ENCODE results near the gene TSR3.

TSR3 gene

DNA sequence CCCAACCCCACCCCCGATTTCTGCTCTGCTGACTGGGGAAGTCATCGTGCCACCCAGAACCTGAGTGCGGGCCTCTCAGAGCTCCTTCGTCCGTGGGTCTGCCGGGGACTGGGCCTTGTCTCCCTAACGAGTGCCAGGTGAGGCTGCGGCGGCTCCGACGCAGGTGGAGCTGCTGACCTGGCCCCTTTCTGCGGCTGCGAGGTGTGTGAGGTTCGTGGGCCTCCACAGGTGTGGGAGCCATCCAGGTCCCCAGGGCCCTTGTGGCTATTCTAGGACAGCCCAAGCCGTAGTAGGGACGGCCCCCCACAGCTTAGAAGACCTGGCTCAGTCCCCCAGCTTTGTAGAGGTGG is 39.2 kb downstream of the TSR3 start:
- H3K4me3 ChIP-seq (ENCODE audit: control insufficient read depth, low read depth, low read length), result no peak overlapping the region
- no peak for DNase-seq (ENCODE audit: low read depth)
- TF ChIP-seq, protein P1, sequence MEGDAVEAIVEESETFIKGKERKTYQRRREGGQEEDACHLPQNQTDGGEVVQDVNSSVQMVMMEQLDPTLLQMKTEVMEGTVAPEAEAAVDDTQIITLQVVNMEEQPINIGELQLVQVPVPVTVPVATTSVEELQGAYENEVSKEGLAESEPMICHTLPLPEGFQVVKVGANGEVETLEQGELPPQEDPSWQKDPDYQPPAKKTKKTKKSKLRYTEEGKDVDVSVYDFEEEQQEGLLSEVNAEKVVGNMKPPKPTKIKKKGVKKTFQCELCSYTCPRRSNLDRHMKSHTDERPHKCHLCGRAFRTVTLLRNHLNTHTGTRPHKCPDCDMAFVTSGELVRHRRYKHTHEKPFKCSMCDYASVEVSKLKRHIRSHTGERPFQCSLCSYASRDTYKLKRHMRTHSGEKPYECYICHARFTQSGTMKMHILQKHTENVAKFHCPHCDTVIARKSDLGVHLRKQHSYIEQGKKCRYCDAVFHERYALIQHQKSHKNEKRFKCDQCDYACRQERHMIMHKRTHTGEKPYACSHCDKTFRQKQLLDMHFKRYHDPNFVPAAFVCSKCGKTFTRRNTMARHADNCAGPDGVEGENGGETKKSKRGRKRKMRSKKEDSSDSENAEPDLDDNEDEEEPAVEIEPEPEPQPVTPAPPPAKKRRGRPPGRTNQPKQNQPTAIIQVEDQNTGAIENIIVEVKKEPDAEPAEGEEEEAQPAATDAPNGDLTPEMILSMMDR (IDR thresholded peaks at IDR 0.05; ENCODE audit: control insufficient read depth, insufficient read depth, low read depth, low read length, missing control alignments), result no peak

DNA sequence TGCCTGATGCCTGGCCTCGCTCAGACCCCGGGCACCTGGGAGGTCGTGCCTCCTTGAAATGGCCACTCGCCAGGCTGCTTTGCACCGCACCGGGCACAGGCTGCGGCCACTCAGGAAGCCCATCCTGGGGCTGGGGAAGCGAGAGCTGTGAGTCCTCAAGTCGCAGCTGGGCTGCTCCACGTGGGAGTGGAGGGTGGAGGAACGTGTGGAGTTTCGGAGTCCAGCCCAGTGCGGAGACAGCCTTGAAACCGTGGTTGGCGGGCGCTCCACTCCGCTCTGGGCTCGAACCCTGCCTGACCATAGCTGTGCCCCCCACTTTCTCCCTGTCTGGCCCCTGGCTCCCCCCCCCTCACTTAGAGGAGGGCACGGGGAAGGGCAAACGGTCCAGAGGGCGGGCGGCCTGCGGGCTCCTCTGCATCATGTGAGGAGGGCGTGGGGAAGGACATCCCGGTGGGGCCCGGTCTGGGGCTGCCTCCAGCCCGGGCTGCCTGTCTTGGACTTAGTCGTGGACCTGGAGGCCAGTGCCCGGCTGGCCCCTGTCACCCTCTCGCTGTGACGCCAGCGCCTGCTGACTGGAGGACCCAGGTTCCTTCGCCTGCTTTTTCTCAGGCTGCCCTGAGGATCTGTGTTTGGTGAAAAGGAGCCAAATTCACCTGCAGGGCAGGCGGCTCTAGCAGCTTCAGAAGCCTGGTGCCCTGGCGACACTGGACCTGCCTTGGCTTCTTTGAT is 39.8 kb downstream of the TSR3 start:
- DNase-seq (ENCODE audit: low read depth), result no peak
- TF ChIP-seq, protein P1 (IDR thresholded peaks at IDR 0.05; ENCODE audit: control insufficient read depth, insufficient read depth, low read depth, low read length, missing control alignments), result no peak
- H3K4me3 ChIP-seq (ENCODE audit: control insufficient read depth, low read depth, low read length), result peak overlapping the region; percentile 65

DNA sequence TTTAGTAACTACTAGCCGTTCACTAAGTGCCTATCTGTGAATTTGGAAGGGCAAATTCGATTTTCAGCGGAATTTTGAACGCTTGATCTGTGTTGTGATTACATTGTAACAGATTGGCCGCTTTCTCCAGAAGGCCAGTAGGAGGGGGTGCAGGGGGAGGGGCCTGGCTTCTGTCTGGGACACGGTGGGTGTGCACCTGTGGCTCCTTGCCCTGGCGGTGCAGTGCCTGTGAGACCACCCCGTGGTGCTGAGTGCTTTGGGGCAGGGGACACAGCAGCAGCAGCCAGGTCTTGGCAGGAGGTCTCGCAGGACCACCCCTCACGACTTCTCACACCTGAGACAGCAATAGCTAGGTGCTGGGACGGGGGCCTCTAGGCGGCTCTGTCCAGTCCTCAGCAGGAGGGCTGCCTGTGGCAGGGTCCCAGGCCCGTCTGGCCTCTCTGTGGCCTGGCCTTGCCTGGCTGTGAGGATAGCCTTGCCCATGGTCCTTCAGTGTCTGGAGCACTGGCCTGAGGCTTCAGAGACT is 40.4 kb downstream of the TSR3 start:
- no peak for DNase-seq (ENCODE audit: low read depth)
- H3K4me3 ChIP-seq (ENCODE audit: control insufficient read depth, low read depth, low read length), result peak overlapping the region; percentile 65
- TF ChIP-seq, protein P1 (IDR thresholded peaks at IDR 0.05; ENCODE audit: control insufficient read depth, insufficient read depth, low read depth, low read length, missing control alignments), result no peak

DNA sequence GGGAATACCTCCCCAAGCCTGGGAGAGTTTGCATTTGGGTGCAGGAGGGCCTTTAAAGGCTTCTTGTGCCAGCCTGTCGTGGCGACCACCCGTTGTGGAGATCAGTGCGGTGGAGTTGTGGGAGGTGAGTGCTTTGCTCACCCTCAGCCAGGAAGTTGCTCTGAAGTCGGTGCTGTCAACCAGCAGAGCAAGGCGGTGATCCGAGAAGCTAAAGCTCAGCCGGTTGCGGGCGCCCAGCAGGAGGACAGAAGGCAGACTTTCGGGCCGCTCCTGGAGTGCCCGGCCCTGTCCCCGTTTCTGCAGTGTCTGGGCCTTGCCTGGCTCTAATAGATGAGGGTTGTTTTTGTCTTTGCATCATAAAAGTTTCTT is 40.9 kb downstream of the TSR3 start:
- peak overlapping the region; percentile 65 for H3K4me3 ChIP-seq (ENCODE audit: control insufficient read depth, low read depth, low read length)
- TF ChIP-seq, protein P1 (IDR thresholded peaks at IDR 0.05; ENCODE audit: control insufficient read depth, insufficient read depth, low read depth, low read length, missing control alignments), result no peak
- no peak for DNase-seq (ENCODE audit: low read depth)

DNA sequence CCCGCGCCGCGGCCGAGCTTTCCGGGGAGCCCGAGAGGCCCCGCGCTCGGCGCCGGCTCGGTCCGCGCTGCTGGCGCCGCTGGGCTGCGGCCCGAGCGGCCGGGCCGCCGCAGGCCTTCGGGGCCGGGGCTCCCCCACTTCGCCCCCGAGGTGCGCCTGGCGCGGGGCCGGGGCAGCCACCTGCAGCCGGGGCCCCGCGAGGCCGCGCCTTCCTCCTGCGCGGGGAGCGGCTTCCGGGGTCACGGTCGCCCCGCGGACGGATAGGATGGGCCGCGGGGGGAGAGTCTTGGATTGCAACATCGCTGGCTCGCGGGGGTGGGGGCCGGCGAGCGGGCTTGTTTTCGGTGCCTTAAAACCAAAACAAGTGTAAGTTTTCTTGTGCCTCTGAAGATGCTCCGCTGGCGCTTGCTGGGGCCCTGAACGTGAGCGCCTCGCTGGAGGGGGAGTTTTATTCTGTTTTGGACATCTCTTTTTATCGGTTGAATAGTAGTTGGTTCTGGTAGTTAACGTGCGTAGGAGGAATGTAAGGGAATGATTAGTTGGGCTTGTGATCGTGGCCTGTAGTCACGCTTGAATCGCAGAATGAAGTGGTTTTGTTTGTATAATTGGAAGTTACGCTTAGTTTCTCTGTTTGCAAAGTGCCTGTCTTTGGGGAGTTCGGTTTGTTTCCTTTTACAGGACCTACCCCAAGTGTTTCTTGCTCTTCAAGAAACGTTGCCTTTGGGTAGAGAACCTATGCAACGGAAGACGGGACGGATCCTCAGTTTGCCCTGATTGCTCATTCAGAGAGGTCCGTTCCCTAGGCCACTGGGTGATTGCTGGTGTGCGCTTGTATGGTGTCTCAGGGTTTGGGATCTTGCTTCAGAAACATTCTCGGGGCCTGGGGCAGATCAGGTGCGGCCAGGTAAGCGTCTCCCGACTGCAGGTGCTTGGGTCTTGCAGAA is 41.5 kb downstream of the TSR3 start:
- DNase-seq (ENCODE audit: low read depth), result no peak
- H3K4me3 ChIP-seq (ENCODE audit: control insufficient read depth, low read depth, low read length), result peak overlapping the region; percentile 65
- TF ChIP-seq, protein P1 (IDR thresholded peaks at IDR 0.05; ENCODE audit: control insufficient read depth, insufficient read depth, low read depth, low read length, missing control alignments), result no peak

DNA sequence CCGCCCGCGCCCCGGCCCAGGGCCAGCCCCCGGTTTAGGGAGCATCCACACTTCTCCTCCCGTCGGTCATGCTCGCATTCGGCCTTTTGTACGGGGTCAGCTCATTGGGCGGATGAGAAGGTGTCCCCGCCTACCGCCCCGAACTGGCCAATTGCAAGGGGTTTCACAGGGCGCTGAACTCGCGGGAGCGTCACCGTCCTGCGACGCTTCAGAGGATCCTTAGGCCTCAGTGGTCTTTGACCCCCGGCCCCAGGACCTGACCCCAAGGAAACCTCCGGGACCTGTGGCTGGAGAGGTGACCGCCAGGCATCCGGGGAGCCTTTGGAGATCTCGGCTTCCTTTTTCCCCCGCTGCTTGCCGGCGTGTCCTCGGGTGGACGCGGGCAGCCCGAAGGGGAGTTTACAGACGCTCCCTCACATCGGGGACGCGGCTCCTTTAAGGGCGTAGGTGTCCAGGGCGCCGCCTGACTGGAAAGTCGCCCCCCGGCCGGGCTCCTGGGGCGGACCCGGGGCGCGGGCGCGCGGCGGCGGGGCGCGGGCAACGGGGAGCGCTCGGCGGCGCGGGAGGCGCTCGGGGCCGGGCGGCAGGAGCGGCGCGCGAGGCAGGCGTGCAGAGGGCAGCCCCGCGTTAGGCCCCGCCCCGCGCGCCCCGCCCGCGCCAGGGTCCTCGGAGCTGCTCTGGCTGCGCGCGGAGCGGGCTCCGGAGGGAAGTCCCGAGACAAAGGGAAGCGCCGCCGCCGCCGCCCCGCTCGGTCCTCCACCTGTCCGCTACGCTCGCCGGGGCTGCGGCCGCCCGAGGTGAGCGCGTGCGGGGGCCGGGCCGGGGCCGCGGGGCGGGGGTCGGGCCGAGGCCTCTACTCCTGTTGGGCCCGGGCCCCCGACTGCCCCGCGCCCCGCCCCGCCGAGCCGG is 42.4 kb downstream of the TSR3 start, which contains the start of gene UBE2I:
UBE2I (plus strand) TSS at position 660 of the 909 bp plus-strand sequence. CDS start 4,395 bp downstream, outside the sequence.
- TF ChIP-seq, protein P1 (IDR thresholded peaks at IDR 0.05; ENCODE audit: control insufficient read depth, insufficient read depth, low read depth, low read length, missing control alignments), result no peak
- peak; percentile 93 for DNase-seq (ENCODE audit: low read depth)
- peak within 1 kb of the TSS; percentile 65 for H3K4me3 ChIP-seq (ENCODE audit: control insufficient read depth, low read depth, low read length)
